HG02970 (cell line): ENCODE data around the gene SIGMAR1.

ENCODE experiments used
- ATAC-seq: cut with Tn5 transposase; IDR thresholded peaks from one replicate; pipeline ENCODE4 v1.9.1; 2021; ENCODE audit warnings: mild to moderate bottlenecking, moderate library complexity, moderate number of reproducible peaks; ENCODE audit not compliant: unreplicated experiment, low FRiP score

The SIGMAR1 gene

GRCh38 chr9:34633851-34634550 is 3.6 kb downstream of the SIGMAR1 start:
- ATAC-seq: no peak

- no peak for ATAC-seq
These were observed 4.4 kb downstream of the SIGMAR1 start for GRCh38 chr9:34633166-34633565.

GRCh38 chr9:34630402-34631154 is 7.0 kb downstream of the SIGMAR1 start:
- ATAC-seq: no peak

- no peak for ATAC-seq
These were observed 8.1 kb downstream of the SIGMAR1 start for GRCh38 chr9:34629491-34629808.

- ATAC-seq: no peak
These were observed 8.7 kb downstream of the SIGMAR1 start, which contains the start of gene ARID3C for GRCh38 chr9:34628656-34629490. Gene ARID3C, minus strand, starts transcription at chr9:34629066. Its CDS starts 1,052 bp downstream, at chr9:34628014.

GRCh38 chr9:34627716-34628655 is 9.6 kb downstream of the SIGMAR1 start:
- ATAC-seq: no peak

GRCh38 chr9:34625186-34625486 is 12.5 kb downstream of the SIGMAR1 start:
- ATAC-seq: no peak

- no peak for ATAC-seq
These were observed 13.0 kb downstream of the SIGMAR1 start for GRCh38 chr9:34624475-34625185.

- ATAC-seq: no peak
These were observed 14.0 kb downstream of the SIGMAR1 start for GRCh38 chr9:34623374-34624235.

- ATAC-seq: peak; percentile 85
These were observed 17.3 kb downstream of the SIGMAR1 start, which contains the start of gene DCTN3 for GRCh38 chr9:34620061-34620994. Gene DCTN3, minus strand, starts transcription at chr9:34620495. Its CDS starts 31 bp downstream, at chr9:34620464.

- no peak for ATAC-seq
These were observed 22.5 kb downstream of the SIGMAR1 start for GRCh38 chr9:34615132-34615531.

GRCh38 chr9:34612788-34613390 is 24.7 kb downstream of the SIGMAR1 start:
- no peak for ATAC-seq

- peak; percentile 80 for ATAC-seq
These were observed 25.5 kb downstream of the SIGMAR1 start, which contains the start of gene RPP25L for GRCh38 chr9:34611811-34612787. Gene RPP25L, minus strand, starts transcription at chr9:34612097. Its CDS starts 801 bp downstream, at chr9:34611296.

- no peak for ATAC-seq
These were observed 26.3 kb downstream of the SIGMAR1 start for GRCh38 chr9:34611251-34611810.

- no peak for ATAC-seq
These were observed 27.0 kb downstream of the SIGMAR1 start for GRCh38 chr9:34610434-34611206.
